ENCODE data around the gene COMMD9.

Gene COMMD9

DNA sequence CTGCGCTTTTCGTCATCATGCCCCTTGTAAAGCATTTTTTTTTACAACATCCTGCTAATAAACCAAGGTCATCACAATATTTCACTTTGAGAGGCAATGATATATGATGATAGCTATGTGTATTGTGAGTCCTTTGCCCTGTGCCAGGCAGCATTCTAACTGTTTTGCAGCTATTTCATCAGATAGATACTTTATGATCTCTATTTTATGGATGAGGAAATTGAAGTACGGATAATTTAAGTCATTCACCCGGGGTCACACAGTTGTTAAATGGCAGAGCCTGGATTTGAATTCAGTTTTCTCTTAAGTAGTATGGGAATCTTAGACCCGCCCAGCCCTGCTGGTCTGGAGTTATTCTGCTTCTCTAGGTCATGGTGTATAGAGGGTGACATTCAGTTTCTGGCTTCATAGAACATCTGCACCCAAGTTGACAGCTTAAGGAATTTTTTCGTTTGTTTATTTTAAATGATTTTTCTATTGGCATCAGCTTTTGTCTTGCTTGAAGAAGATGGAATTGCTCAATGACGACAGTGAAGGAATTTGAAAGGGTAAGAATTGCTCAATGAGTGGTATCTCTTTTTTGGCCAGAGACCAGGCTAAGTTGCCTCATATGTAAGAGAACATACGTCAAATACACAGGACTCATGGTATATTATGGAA is 7.8 kb upstream of the COMMD9 start:
- no peak for DNase-seq (ENCODE audit: low read depth)
- TF ChIP-seq, protein P1, sequence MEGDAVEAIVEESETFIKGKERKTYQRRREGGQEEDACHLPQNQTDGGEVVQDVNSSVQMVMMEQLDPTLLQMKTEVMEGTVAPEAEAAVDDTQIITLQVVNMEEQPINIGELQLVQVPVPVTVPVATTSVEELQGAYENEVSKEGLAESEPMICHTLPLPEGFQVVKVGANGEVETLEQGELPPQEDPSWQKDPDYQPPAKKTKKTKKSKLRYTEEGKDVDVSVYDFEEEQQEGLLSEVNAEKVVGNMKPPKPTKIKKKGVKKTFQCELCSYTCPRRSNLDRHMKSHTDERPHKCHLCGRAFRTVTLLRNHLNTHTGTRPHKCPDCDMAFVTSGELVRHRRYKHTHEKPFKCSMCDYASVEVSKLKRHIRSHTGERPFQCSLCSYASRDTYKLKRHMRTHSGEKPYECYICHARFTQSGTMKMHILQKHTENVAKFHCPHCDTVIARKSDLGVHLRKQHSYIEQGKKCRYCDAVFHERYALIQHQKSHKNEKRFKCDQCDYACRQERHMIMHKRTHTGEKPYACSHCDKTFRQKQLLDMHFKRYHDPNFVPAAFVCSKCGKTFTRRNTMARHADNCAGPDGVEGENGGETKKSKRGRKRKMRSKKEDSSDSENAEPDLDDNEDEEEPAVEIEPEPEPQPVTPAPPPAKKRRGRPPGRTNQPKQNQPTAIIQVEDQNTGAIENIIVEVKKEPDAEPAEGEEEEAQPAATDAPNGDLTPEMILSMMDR (IDR thresholded peaks at IDR 0.05; ENCODE audit: low read depth, low read length, missing control alignments) = no peak
- H3K4me3 ChIP-seq (ENCODE audit: low read depth, low read length) = no peak overlapping the region
- in situ Hi-C loops (cut with HindIII; ENCODE audit: low sequenced_read_pairs) = loop anchor here (5.0 kb wide), 1 partner anchor 175 kb away; no protein-coding TSS in a partner anchor

DNA sequence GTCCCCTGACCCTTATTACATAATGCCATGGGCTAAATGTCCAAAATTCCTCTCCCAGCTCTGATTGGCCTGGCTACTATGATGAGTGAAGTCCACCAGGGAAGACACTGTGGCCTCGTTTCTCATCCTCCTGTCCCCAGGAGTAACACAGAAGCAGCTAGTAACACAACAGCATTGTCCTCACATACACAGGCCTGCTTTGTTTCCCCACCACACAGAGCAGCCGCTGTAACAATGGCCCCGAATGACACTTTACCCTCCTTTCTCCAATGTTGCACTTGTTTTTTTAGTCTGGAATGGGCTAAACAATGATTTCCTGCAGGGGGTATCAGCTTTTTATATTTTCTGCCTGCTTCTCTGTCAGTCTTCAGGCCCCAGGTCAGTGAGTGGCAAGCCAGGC is 6.7 kb upstream of the COMMD9 start, which contains the start of gene PRR5L:
PRR5L (plus strand) TSS at position 363 of the 400 bp plus-strand sequence. CDS start 104,834 bp downstream, outside the sequence.
- DNase-seq (ENCODE audit: low read depth) = no peak
- TF ChIP-seq, protein P1 (IDR thresholded peaks at IDR 0.05; ENCODE audit: low read depth, low read length, missing control alignments) = no peak
- in situ Hi-C loops (cut with HindIII; ENCODE audit: low sequenced_read_pairs) = loop anchor here (5.0 kb wide), 1 partner anchor 176 kb away; no protein-coding TSS in a partner anchor
- H3K4me3 ChIP-seq (ENCODE audit: low read depth, low read length) = no peak within 1 kb of the TSS

DNA sequence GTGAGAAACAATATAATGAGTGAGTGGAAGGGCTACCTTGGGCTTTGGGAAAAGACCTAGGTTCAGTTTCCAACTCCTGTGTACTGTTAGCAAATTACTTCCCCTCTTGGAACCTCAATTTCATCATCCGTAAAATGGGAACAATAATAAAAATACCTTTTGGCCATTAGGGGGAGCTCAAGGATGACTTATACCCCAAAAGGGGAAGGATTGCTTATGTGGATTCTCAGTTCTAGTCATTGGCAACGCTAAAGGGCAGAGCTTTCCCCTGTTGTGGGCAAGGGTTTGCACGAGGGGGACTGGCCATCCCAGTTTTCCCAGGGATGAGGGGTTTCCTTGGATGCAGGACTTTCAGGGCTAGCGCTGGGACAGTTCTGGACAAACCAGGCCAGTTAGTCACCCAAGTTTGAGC is 3.1 kb upstream of the COMMD9 start:
- in situ Hi-C loops (cut with HindIII; ENCODE audit: low sequenced_read_pairs) = no loop called here
- TF ChIP-seq, protein P1 (IDR thresholded peaks at IDR 0.05; ENCODE audit: low read depth, low read length, missing control alignments) = peak; percentile 19
- DNase-seq (ENCODE audit: low read depth) = no peak
- no peak overlapping the region for H3K4me3 ChIP-seq (ENCODE audit: low read depth, low read length)

DNA sequence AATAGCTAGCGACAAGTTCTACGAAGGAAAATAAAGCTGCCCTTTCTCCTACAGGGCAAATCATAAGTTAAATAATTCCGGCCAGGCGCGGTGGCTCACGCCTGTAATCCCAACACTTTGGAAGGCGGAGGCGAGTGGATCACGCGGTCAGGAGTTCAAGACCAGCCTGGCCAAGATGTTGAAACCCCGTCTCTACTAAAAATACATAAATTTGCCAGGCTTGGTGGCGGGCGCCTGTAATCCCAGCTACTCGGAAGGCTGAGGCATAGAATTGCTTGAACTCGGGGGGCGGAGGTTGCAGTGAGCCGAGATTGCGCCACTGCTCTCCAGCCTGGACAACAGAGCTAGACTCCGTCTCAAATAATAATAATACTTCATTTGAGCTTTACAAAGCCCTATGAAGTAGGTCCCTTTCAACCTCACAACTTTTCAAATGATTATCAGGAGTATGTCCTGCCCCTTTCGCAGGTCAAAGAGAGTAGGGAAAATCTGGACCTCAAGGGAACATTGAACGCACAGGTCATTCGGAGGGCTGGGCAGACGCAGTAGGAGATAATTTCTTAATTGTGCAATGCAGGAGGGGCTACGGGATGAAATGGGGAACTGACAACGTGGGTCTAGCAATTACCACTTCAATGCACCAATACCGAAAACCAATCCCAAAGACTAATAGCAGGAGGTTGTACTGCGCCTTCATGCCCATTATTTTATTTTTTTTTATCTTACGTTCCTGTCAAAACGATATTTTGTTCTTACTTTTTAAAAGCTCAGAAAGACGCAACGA is 590 bp downstream of the COMMD9 start:
- DNase-seq (ENCODE audit: low read depth) = no peak
- TF ChIP-seq, protein P1 (IDR thresholded peaks at IDR 0.05; ENCODE audit: low read depth, low read length, missing control alignments) = no peak
- peak overlapping the region; percentile 67 for H3K4me3 ChIP-seq (ENCODE audit: low read depth, low read length)
- in situ Hi-C loops (cut with HindIII; ENCODE audit: low sequenced_read_pairs) = no loop called here

DNA sequence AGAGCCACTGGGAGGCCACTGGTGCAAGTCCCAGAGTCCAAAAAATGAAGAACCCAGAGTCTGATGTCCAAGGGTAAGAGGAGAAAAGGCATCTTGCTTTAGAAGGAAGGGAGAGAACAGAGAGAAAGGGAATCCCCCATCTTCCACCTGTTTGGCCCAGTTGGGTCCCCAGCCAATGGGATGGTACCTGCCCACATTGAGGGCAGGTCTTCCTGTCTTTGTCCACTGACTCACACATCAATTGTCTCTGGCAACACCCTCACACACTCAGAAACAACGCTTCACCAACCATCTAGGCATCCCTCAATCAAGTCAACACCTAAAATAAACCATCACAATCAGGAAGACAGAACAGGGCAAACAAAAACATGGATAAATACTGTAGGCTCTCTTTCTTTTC is 6.3 kb downstream of the COMMD9 start:
- TF ChIP-seq, protein P1 (IDR thresholded peaks at IDR 0.05; ENCODE audit: low read depth, low read length, missing control alignments) = no peak
- no peak for DNase-seq (ENCODE audit: low read depth)
- no peak overlapping the region for H3K4me3 ChIP-seq (ENCODE audit: low read depth, low read length)
- in situ Hi-C loops (cut with HindIII; ENCODE audit: low sequenced_read_pairs) = no loop called here

DNA sequence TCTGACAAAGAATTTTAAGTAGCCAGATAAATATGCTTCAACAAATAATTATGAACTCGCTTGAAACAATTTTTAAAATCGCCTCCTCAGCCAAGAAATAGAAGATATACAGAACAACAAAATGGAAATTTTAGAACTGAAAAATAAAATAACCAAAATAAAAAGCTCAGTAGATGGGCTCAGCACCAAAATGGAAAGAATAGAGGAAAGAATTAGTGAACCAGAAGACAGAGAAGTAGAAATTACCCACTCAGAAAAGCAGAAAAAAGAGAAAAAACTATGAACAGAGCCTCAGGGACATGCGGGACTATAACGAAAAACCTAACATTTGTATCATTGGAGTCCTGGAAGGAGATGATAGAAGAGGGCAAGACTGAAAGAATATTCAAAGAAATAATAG is 7.4 kb downstream of the COMMD9 start:
- no peak for DNase-seq (ENCODE audit: low read depth)
- TF ChIP-seq, protein P1 (IDR thresholded peaks at IDR 0.05; ENCODE audit: low read depth, low read length, missing control alignments) = no peak
- no peak overlapping the region for H3K4me3 ChIP-seq (ENCODE audit: low read depth, low read length)
- in situ Hi-C loops (cut with HindIII; ENCODE audit: low sequenced_read_pairs) = no loop called here
